ENCODE results near the gene DNAJC2. TPM values are rescaled to one million over a fixed set of nuclear protein-coding genes. Genes with fewer than 3 reads are reported as not detected.

DNAJC2 gene
- total RNA-seq, 1 donor from 2014 or later: 35.8 TPM

DNA sequence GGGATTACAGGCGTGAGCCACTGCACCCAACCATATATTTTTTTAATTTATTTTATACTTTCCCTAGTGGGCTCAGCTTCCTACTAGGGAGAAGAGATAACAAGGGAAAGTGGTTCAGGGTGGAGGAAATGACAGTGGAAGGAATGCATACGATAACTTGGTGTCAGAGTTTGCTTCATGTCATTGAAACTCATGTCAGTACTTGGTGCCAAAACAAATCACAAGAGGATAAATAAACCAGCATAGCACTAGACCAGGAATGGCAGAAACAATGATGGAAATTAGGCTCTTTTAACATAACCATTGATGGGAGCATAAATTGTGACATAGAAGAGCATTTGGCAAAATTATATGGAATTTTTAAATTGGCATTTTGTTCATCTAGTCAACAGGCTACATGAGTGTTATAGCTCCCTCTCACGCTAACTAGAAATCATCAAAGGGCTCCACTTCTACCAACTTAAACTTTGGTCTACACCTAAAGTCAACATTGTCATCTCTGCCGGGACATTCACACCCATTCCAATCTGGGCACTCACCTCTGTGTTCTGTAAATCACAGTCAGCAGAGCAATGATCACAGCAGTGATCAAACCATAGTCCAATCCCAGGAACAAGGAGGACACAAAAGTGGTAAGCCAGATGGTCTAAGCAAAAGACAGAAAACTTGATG lies 44.0 kb upstream of the DNAJC2 start:
- H3K4me3 Mint-ChIP-seq (ENCODE audit: unreplicated experiment): no peak overlapping the region
- TF ChIP-seq, protein P1, sequence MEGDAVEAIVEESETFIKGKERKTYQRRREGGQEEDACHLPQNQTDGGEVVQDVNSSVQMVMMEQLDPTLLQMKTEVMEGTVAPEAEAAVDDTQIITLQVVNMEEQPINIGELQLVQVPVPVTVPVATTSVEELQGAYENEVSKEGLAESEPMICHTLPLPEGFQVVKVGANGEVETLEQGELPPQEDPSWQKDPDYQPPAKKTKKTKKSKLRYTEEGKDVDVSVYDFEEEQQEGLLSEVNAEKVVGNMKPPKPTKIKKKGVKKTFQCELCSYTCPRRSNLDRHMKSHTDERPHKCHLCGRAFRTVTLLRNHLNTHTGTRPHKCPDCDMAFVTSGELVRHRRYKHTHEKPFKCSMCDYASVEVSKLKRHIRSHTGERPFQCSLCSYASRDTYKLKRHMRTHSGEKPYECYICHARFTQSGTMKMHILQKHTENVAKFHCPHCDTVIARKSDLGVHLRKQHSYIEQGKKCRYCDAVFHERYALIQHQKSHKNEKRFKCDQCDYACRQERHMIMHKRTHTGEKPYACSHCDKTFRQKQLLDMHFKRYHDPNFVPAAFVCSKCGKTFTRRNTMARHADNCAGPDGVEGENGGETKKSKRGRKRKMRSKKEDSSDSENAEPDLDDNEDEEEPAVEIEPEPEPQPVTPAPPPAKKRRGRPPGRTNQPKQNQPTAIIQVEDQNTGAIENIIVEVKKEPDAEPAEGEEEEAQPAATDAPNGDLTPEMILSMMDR (IDR thresholded peaks at IDR 0.05; ENCODE audit: unreplicated experiment): no peak

DNA sequence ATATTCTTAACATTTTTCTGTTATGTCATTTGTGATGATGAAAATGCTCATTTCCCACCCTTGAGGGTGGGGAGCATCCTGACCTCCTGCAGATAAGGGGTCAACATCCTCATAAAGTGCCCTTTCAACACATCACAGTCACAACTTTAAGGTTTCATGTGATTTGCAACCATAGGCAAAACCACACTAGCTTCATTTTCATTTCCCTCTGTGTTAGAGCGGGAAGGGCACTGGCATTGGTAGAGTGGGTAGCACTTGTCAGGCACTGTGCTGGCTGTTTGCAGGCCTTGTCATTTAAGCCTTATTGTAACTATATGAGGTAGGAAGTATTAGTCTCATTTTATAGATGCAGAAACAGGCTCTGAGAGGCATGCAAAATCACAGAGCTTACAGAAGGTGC lies 42.7 kb upstream of the DNAJC2 start:
- TF ChIP-seq, protein P1 (IDR thresholded peaks at IDR 0.05; ENCODE audit: unreplicated experiment): no peak
- H3K27me3 Mint-ChIP-seq (ENCODE audit: unreplicated experiment): no peaks in the 10 kb centered on the region
- no peak overlapping the region for H3K4me3 Mint-ChIP-seq (ENCODE audit: unreplicated experiment)
- peaks cover 4% of the 10 kb centered on the region for H3K36me3 Mint-ChIP-seq (ENCODE audit: low read depth, unreplicated experiment)
- no peaks in the 10 kb centered on the region for H3K9me3 Mint-ChIP-seq (ENCODE audit: unreplicated experiment)
- no peak overlapping the region for H3K27ac Mint-ChIP-seq (ENCODE audit: unreplicated experiment)
- no peak for DNase-seq (ENCODE audit: low spot score)
- no peaks in the 10 kb centered on the region for H3K4me1 Mint-ChIP-seq (ENCODE audit: unreplicated experiment)

More for the DNA sequence above, 44.0 kb upstream of the DNAJC2 start:
- DNase-seq (ENCODE audit: low spot score): no peak
- Mint-ChIP-seq H3K9me3 (ENCODE audit: unreplicated experiment) (no peaks in the 10 kb centered on the region), H3K36me3 (ENCODE audit: low read depth, unreplicated experiment) (peaks cover 4% of the 10 kb centered on the region), H3K27ac (ENCODE audit: unreplicated experiment) (no peak overlapping the region), H3K4me1 (ENCODE audit: unreplicated experiment) (no peaks in the 10 kb centered on the region), H3K27me3 (ENCODE audit: unreplicated experiment) (no peaks in the 10 kb centered on the region)

DNA sequence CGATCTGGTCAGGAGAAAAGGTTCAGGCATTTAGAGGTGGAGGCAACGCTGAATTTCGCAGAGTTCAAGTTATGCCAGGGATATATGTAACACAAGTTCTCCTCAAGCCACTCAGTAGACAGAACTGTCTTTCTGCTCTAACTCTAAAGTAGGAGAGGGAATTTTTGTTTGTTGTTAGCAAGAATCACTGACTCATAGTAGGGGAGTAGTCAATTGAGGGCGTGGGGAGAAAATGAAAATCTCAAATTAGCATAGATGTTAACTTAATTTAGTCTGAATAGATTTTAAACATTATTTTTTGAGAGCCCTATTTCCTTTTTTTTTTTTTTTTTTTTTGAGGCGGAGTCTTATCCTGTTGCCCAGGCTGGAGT lies 37.5 kb upstream of the DNAJC2 start:
- Mint-ChIP-seq H3K27me3 (ENCODE audit: unreplicated experiment) (no peaks in the 10 kb centered on the region), H3K4me1 (ENCODE audit: unreplicated experiment) (peaks cover 4% of the 10 kb centered on the region), H3K9me3 (ENCODE audit: unreplicated experiment) (no peaks in the 10 kb centered on the region), H3K36me3 (ENCODE audit: low read depth, unreplicated experiment) (no peaks in the 10 kb centered on the region), H3K27ac (ENCODE audit: unreplicated experiment) (no peak overlapping the region), H3K4me3 (ENCODE audit: unreplicated experiment) (no peak overlapping the region)
- TF ChIP-seq, protein P1 (IDR thresholded peaks at IDR 0.05; ENCODE audit: unreplicated experiment): no peak
- DNase-seq (ENCODE audit: low spot score): no peak

DNA sequence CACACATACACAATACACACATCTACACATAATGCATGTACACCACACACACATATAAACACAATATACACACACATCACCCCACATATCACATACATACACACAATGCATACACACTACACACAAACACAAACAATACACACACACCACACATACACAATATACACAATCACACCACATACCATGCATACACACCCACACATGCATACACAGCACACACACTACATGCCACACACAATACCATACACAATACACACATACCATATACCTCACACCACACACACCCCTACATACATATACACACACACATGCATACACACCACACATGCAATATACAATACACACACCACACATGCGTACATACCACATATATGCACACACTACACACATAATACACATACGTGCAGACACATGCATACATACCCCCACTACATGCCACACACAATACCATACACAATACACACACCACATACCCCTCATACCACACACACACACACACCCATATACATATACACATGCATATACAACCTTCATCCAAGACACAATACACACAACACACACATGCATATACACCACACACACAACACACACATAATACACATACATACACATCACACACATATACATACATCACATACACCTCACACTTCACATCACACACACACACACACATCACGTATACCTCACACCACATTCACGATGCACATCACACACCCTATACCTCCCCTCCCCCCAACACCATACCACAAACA lies 36.9 kb upstream of the DNAJC2 start:
- Mint-ChIP-seq H3K4me1 (ENCODE audit: unreplicated experiment) (peaks cover 4% of the 10 kb centered on the region), H3K27ac (ENCODE audit: unreplicated experiment) (no peak overlapping the region), H3K4me3 (ENCODE audit: unreplicated experiment) (no peak overlapping the region), H3K27me3 (ENCODE audit: unreplicated experiment) (no peaks in the 10 kb centered on the region), H3K9me3 (ENCODE audit: unreplicated experiment) (no peaks in the 10 kb centered on the region), H3K36me3 (ENCODE audit: low read depth, unreplicated experiment) (no peaks in the 10 kb centered on the region)
- no peak for DNase-seq (ENCODE audit: low spot score)
- TF ChIP-seq, protein P1 (IDR thresholded peaks at IDR 0.05; ENCODE audit: unreplicated experiment): no peak

Measured in endothelial cell (in vitro differentiated cells).